ENCODE results near the gene KIFAP3.

DNA sequence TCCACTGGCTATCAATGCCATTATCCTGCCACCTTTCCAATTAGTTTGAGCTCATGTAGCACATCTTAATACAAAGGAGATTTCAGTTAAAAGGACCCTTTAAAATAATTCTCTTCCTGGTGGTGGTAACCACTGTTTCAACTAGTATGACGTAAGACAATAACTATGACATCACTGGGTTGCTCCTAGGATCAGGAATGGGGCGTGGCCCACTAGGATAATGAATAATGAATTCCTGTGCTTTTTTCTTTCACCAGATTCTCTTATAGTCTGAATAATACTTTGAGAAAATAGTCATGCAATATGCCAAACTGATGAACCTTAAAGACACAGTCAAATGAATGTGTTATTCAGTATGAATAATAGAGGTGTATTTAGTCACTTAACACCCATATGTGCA lies 10.6 kb upstream of the KIFAP3 start:
- TF ChIP-seq POLR2A (IDR thresholded peaks at IDR 0.05), result no peak
- TF ChIP-seq, protein P1, sequence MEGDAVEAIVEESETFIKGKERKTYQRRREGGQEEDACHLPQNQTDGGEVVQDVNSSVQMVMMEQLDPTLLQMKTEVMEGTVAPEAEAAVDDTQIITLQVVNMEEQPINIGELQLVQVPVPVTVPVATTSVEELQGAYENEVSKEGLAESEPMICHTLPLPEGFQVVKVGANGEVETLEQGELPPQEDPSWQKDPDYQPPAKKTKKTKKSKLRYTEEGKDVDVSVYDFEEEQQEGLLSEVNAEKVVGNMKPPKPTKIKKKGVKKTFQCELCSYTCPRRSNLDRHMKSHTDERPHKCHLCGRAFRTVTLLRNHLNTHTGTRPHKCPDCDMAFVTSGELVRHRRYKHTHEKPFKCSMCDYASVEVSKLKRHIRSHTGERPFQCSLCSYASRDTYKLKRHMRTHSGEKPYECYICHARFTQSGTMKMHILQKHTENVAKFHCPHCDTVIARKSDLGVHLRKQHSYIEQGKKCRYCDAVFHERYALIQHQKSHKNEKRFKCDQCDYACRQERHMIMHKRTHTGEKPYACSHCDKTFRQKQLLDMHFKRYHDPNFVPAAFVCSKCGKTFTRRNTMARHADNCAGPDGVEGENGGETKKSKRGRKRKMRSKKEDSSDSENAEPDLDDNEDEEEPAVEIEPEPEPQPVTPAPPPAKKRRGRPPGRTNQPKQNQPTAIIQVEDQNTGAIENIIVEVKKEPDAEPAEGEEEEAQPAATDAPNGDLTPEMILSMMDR (IDR thresholded peaks at IDR 0.05), result no peak

Measured in adrenal gland (tissue), 5 donors.